ENCODE measurements around the gene CCDC149. TPM values are rescaled to one million over a fixed set of nuclear protein-coding genes. Genes with fewer than 3 reads are reported as not detected.

Gene CCDC149
- total RNA-seq, 4 donors from 2014 or later, result 6.5 to 17.4 (median 12.3) TPM

DNA sequence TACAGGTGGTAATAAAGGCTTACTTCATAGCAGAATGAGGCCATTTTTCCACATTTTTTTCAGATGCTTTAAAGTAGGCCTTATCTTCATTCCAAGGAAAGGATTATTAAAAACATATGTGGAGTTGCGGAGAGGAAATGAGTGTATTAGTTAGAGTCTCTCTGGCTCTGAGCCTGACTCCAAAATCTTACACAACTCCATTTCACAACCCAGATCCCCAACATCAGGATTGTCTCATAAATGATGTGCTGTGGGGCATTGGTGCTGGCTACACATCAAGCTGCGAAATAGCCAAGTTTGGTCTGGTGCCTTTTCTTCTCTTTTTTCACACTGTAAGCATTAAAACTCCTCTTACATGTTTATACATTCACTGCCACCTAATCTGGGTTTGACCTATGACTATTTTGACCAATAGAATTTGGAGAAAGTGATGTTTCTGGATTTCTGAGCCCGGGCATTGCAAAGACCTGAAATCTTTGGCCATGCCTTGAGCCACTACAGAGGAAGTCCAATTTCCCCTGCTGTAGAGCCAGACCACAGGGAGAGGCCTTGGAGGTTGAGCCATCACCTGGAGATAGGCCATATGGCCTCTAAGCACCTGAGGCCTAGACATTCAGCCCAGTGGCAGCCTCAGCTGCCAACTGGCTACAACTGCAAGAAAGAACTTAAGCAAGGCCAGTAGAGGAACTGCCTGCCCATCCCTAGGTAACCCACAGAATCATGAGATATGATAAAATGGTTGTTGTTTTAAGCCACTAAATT is 134.2 kb downstream of the CCDC149 start:
- WGBS, result 12% methylated on average over 3 of the region's 3 CpGs
- DNase-seq (ENCODE audit: low spot score in 2 of 2), result peak in 1 of 2 donors; percentile 82

DNA sequence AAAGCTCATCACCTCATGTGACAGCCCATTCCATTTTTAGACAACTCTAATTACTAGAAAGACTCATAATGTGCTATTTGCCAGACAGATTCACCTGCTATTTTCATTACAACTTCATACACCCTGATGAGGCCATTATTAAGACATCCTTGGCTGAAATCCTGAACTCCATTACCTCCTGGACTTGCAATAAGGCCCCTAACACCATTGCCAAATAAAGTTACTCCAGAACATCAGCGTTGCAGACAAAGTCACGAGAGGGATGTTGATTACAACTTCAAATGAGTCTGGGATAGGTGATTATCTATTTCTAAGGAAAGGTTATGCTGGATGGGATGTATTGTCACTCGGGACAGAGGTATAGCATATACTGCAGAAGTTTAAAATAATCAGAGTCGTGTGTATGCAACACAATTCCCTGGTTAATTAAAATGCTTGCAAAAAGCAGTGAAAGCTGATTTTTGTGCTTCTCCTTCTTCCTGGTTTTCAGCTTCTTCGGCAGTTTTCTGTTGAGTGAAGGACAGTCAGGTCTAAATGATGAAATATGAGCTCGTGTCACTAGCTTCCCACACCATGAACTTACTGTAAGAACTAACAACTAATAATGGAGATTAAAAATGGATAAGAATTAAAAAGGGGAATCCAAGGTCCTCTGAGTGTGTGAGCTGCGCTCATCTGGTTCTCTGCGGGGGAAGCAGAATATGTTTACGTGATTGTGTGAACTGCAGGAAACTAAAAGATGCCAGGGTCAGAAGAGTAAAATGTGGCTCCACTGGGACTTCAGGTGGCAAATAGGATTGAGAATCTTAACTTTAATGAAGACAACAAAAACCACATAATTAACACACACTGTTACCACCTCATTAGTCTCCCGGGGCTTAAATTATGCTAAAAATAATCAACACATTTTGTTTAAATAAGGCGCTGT is 135.0 kb downstream of the CCDC149 start:
- no peak for DNase-seq (ENCODE audit: low spot score in 2 of 2)
- no peaks in the 10 kb centered on the region for H3K27me3 ChIP-seq
- WGBS, result 61% methylated on average over 11 of the region's 11 CpGs
- H3K36me3 ChIP-seq, result no peaks in the 10 kb centered on the region
- no peaks in the 10 kb centered on the region for H3K9me3 ChIP-seq
- TF ChIP-seq POLR2AphosphoS5 (IDR thresholded peaks at IDR 0.05) (no peak), POLR2A (IDR thresholded peaks at IDR 0.05) (no peak), EP300 (IDR thresholded peaks at IDR 0.05) (no peak)
- TF ChIP-seq, protein P1, sequence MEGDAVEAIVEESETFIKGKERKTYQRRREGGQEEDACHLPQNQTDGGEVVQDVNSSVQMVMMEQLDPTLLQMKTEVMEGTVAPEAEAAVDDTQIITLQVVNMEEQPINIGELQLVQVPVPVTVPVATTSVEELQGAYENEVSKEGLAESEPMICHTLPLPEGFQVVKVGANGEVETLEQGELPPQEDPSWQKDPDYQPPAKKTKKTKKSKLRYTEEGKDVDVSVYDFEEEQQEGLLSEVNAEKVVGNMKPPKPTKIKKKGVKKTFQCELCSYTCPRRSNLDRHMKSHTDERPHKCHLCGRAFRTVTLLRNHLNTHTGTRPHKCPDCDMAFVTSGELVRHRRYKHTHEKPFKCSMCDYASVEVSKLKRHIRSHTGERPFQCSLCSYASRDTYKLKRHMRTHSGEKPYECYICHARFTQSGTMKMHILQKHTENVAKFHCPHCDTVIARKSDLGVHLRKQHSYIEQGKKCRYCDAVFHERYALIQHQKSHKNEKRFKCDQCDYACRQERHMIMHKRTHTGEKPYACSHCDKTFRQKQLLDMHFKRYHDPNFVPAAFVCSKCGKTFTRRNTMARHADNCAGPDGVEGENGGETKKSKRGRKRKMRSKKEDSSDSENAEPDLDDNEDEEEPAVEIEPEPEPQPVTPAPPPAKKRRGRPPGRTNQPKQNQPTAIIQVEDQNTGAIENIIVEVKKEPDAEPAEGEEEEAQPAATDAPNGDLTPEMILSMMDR (IDR thresholded peaks at IDR 0.05), result no peak
- peaks cover 38% of the 10 kb centered on the region for H3K4me1 ChIP-seq
- H3K27ac ChIP-seq, result no peak overlapping the region
- H3K4me3 ChIP-seq, result no peak overlapping the region

More for the DNA sequence above, 134.2 kb downstream of the CCDC149 start:
- H3K4me3 ChIP-seq, result no peak overlapping the region
- no peaks in the 10 kb centered on the region for H3K27me3 ChIP-seq
- H3K27ac ChIP-seq, result peak overlapping the region; percentile 56
- peaks cover 38% of the 10 kb centered on the region for H3K4me1 ChIP-seq
- no peaks in the 10 kb centered on the region for H3K36me3 ChIP-seq
- no peak for TF ChIP-seq POLR2A (IDR thresholded peaks at IDR 0.05)
- TF ChIP-seq POLR2AphosphoS5 (IDR thresholded peaks at IDR 0.05), result peak in 2 of 3 donors; percentile 71 to 72
- no peaks in the 10 kb centered on the region for H3K9me3 ChIP-seq

DNA sequence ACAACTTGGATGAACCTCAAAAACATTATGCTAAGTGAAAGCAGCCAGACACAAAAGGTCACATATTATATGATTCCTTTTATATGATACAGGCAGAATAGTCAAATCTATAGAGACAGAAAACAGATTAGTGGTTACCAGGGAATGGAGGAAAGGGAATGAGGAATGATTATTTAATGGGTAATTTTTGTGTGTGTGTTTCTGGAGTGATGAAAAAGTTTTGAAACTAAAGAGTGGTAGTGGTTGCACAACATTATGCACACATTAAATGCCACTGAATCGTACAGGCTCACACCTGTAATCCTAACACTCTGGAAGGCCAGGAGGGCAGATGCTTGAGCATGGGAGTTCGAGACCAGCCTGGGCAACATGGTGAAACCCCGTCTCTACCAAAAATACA is 137.1 kb downstream of the CCDC149 start:
- no peak overlapping the region for H3K27ac ChIP-seq
- H3K4me3 ChIP-seq, result no peak overlapping the region
- peaks cover 32% of the 10 kb centered on the region for H3K4me1 ChIP-seq
- H3K36me3 ChIP-seq, result no peaks in the 10 kb centered on the region
- WGBS, result 89% methylated on average over 3 of the region's 3 CpGs
- TF ChIP-seq POLR2AphosphoS5 (IDR thresholded peaks at IDR 0.05) (no peak), EP300 (IDR thresholded peaks at IDR 0.05) (no peak), POLR2A (IDR thresholded peaks at IDR 0.05) (no peak)
- TF ChIP-seq, protein P1 (IDR thresholded peaks at IDR 0.05), result no peak
- no peak for DNase-seq (ENCODE audit: low spot score in 2 of 2)
- H3K9me3 ChIP-seq, result no peaks in the 10 kb centered on the region
- no peaks in the 10 kb centered on the region for H3K27me3 ChIP-seq

DNA sequence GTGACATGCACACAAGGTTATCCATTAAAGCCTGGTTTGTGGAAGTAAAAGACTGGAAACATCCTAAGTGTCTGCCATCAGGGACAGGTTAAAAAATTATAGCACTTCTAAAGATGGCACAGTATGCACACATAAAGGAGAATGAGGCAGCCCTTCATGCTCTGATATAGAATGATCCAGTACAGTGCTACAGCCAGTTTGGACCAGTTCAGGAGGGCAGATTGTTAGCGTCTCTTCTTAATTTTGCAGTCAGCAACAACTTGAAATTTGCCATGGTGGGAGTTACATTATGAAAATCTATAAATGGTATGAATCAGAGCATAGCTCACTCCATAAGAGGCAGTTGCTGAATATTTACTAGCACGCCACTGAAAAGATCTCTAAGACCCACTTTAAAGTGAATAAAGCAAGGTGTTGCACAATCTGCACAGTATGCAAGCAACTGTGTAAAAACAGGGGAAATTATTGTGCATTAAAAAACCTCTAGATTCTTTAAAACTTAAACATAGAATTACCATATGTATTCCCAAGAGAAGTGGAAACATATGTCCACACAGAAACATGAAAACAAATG is 137.7 kb downstream of the CCDC149 start:
- no peak overlapping the region for H3K27ac ChIP-seq
- DNase-seq (ENCODE audit: low spot score in 2 of 2), result no peak
- H3K27me3 ChIP-seq, result no peaks in the 10 kb centered on the region
- H3K9me3 ChIP-seq, result no peaks in the 10 kb centered on the region
- WGBS, result 96% methylated on average over 2 of the region's 2 CpGs
- TF ChIP-seq POLR2A (IDR thresholded peaks at IDR 0.05) (no peak), POLR2AphosphoS5 (IDR thresholded peaks at IDR 0.05) (no peak), EP300 (IDR thresholded peaks at IDR 0.05) (no peak)
- TF ChIP-seq, protein P1 (IDR thresholded peaks at IDR 0.05), result no peak
- H3K4me1 ChIP-seq, result peaks cover 27% of the 10 kb centered on the region
- no peaks in the 10 kb centered on the region for H3K36me3 ChIP-seq
- no peak overlapping the region for H3K4me3 ChIP-seq

DNA sequence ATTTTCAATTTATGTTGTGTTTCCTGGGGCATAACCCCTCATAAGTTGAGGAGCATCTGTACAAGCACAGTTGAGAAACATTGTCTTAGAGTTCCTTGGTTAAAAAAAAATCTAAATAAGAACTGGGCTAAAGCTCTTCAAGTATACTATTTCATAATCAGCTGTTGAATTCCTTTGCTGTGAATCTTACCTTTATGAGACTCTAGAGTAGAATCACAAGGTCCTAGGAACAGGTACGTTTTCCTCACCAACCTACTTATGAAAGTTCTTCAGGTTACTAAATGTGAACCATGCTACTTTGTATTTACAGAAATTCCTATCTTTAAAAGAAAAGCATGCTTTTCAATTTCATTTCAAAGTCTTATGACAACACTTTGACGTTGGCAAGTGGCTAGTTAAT is 138.4 kb downstream of the CCDC149 start:
- Histone ChIP-seq H3K36me3 (no peaks in the 10 kb centered on the region), H3K27me3 (no peaks in the 10 kb centered on the region), H3K27ac (no peak overlapping the region), H3K9me3 (no peaks in the 10 kb centered on the region), H3K4me1 (peaks cover 20% of the 10 kb centered on the region), H3K4me3 (no peak overlapping the region)
- WGBS, result 38% methylated on average over 2 of the region's 2 CpGs
- no peak for DNase-seq (ENCODE audit: low spot score in 2 of 2)
- TF ChIP-seq, protein P1 (IDR thresholded peaks at IDR 0.05), result no peak
- TF ChIP-seq POLR2AphosphoS5 (IDR thresholded peaks at IDR 0.05) (no peak), POLR2A (IDR thresholded peaks at IDR 0.05) (no peak), EP300 (IDR thresholded peaks at IDR 0.05) (no peak)
